Breast epithelium (tissue), 3 donors: ENCODE measurements around the gene DSCAML1.

Source experiments
- CTCF ChIP-seq, 3 donors: fragments of 450-650 bp; IDR thresholded peaks; one replicate each; pipeline ENCODE4 v1.5.1; 2016 to 2017; ENCODE audit warnings: antibody characterized with exemption in 3 of 3, mild to moderate bottlenecking in 3 of 3, moderate library complexity in 3 of 3
- POLR2A ChIP-seq: fragments of 450-650 bp; IDR thresholded peaks from one replicate; pipeline ENCODE4 v1.6.1; 2016; ENCODE audit warnings: antibody characterized with exemption, mild to moderate bottlenecking, moderate library complexity
- POLR2AphosphoS5 ChIP-seq, 3 donors: sonication (generic); formaldehyde crosslinking; IDR thresholded peaks; one replicate each; pipeline ENCODE4 v1.6.1; 2017; ENCODE audit warnings: antibody characterized with exemption in 3 of 3

DNA sequence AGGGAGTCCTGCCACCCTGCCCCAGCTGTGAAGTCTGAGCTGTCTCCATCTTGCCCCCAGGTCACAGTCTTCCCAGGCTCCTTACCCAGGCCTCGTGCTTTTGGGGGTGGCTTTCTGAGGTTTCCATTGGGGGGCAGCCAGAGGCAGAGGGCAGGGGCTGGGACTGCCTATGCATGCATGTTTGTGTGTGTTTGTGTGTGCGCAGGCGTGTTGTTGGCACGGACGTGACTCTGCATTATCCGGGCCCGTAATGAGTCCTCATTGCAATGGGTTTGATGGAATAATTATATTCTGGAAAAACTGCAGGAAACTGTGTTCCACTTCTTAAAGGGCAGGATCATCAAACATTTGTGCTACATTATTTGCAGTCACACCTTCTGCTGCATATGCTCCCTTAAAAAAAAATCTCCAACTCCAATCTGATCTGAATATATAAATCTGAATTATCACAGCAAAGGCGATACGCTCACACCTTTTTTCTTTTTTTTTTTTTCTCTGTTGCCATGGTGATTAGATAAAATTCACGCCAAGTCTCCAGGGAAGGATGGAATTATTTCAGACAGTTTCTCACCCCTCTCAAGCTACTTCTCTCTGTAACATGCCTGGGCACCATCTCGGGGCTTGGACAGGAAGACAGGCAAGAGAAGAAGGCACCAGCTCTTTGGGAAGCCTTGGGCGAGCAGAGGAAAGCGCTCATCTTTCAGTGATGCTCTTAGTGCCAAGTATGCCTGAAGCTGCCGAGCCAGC lies 45.9 kb downstream of the DSCAML1 start:
- TF ChIP-seq POLR2AphosphoS5 (IDR thresholded peaks at IDR 0.05) (no peak), CTCF (IDR thresholded peaks at IDR 0.05) (no peak), POLR2A (no peak)
